ENCODE data around the gene FUZ.

- no peak for TF ChIP-seq EZH2 (IDR thresholded peaks at IDR 0.05)
- no peak for TF ChIP-seq POLR2AphosphoS5 (IDR thresholded peaks at IDR 0.05; ENCODE audit: borderline replicate concordance, low read depth, low read length)
- TF ChIP-seq FOXP2 (optimal IDR thresholded peaks at IDR 0.05; ENCODE audit: control extremely low read depth, extremely low read length, insufficient read depth), result no peak
These were observed 20.5 kb upstream of the FUZ start for GRCh38 chr19:49833599-49833998.
